Measurements from ENCODE around the gene CFAP68. TPM values are rescaled to one million over a fixed set of nuclear protein-coding genes. Genes with fewer than 3 reads are reported as not detected.

The CFAP68 gene
- total and polyA plus RNA-seq, 2 of the 13 experiments (the other 11 are each of a cell fraction or from before 2014, with no cell fraction given) = 22.2 to 25.6 TPM

DNA sequence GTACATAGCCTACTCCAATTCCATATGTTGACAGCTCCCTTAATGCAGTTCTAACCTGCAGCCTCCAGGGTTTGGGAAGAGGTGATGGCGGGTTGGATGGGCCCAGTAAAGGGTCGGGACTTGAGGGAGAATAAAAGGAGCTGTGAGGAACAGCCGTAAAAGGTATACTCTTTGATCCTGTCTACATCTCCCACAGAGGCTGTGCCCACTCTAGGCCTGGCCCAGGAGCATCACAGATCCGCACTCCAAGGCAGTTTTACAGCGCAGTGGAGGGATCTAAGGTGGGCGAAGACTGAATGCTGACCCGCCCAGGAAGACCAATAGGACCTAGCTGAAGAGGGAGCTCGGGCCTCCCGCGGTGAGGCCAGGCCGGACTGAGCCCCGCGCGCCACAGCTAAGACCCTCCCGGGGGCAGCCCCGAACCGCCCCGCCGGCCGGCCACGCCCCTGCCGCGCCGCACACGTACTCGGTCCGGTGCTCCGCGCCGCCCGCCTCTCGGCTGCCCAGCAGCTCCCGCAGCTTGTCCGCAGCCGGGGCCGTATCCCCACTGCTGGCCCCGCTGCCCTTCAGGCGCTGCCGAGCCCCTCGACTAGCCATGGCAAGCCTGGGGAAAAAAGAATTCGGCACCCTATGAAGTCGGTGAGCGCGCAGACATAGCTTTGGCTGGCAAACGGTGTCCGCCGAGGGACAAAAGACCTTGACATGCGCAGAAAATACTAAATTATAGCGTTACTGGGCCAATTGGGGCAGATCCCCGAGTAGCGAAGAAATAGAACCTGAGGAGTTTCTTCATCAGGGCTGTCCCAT, 8.3 kb upstream of the CFAP68 start, which contains the start of gene ALG9 (continued):
- TF ChIP-seq, protein P1, sequence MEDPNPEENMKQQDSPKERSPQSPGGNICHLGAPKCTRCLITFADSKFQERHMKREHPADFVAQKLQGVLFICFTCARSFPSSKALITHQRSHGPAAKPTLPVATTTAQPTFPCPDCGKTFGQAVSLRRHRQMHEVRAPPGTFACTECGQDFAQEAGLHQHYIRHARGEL (CRISPR knock-in tag; IDR thresholded peaks at IDR 0.05) = no peak
- TF ChIP-seq, protein P2, sequence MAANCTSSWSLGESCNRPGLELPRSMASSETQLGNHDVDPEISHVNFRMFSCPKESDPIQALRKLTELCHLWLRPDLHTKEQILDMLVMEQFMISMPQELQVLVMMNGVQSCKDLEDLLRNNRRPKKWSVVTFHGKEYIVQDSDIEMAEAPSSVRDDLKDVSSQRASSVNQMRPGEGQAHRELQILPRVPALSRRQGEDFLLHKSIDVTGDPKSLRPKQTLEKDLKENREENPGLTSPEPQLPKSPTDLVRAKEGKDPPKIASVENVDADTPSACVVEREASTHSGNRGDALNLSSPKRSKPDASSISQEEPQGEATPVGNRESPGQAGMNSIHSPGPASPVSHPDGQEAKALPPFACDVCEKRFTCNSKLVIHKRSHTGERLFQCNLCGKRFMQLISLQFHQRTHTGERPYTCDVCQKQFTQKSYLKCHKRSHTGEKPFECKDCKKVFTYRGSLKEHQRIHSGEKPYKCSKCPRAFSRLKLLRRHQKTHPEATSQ (CRISPR knock-in tag; IDR thresholded peaks at IDR 0.05; ENCODE audit: borderline replicate concordance) = no peak
- no peak for TF ChIP-seq NFRKB (IDR thresholded peaks at IDR 0.05)
- TF ChIP-seq, protein P3, sequence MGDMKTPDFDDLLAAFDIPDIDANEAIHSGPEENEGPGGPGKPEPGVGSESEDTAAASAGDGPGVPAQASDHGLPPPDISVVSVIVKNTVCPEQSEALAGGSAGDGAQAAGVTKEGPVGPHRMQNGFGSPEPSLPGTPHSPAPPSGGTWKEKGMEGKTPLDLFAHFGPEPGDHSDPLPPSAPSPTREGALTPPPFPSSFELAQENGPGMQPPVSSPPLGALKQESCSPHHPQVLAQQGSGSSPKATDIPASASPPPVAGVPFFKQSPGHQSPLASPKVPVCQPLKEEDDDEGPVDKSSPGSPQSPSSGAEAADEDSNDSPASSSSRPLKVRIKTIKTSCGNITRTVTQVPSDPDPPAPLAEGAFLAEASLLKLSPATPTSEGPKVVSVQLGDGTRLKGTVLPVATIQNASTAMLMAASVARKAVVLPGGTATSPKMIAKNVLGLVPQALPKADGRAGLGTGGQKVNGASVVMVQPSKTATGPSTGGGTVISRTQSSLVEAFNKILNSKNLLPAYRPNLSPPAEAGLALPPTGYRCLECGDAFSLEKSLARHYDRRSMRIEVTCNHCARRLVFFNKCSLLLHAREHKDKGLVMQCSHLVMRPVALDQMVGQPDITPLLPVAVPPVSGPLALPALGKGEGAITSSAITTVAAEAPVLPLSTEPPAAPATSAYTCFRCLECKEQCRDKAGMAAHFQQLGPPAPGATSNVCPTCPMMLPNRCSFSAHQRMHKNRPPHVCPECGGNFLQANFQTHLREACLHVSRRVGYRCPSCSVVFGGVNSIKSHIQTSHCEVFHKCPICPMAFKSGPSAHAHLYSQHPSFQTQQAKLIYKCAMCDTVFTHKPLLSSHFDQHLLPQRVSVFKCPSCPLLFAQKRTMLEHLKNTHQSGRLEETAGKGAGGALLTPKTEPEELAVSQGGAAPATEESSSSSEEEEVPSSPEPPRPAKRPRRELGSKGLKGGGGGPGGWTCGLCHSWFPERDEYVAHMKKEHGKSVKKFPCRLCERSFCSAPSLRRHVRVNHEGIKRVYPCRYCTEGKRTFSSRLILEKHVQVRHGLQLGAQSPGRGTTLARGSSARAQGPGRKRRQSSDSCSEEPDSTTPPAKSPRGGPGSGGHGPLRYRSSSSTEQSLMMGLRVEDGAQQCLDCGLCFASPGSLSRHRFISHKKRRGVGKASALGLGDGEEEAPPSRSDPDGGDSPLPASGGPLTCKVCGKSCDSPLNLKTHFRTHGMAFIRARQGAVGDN (CRISPR knock-in tag; IDR thresholded peaks at IDR 0.05) = peak; percentile 91
- no peak for TF ChIP-seq ZFP62 (CRISPR knock-in tag; IDR thresholded peaks at IDR 0.05)
- no peak for TF ChIP-seq CREB1 (IDR thresholded peaks at IDR 0.05)
- no peak; the same call in 1 of the 2 replicates for TF ChIP-seq CREB1 (CRISPR knock-in tag; IDR thresholded peaks at IDR 0.05)
- no peak for TF ChIP-seq TEAD2 (CRISPR knock-in tag; IDR thresholded peaks at IDR 0.05)
- TF ChIP-seq, protein P4, sequence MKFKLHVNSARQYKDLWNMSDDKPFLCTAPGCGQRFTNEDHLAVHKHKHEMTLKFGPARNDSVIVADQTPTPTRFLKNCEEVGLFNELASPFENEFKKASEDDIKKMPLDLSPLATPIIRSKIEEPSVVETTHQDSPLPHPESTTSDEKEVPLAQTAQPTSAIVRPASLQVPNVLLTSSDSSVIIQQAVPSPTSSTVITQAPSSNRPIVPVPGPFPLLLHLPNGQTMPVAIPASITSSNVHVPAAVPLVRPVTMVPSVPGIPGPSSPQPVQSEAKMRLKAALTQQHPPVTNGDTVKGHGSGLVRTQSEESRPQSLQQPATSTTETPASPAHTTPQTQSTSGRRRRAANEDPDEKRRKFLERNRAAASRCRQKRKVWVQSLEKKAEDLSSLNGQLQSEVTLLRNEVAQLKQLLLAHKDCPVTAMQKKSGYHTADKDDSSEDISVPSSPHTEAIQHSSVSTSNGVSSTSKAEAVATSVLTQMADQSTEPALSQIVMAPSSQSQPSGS (CRISPR knock-in tag; IDR thresholded peaks at IDR 0.05) = no peak
- peak; percentile 60; the same call in 1 of the 2 replicates for TF ChIP-seq MTF2 (CRISPR knock-in tag; IDR thresholded peaks at IDR 0.05; ENCODE audit: borderline replicate concordance)
- TF ChIP-seq NR1H2 (CRISPR knock-in tag; IDR thresholded peaks at IDR 0.05; ENCODE audit: borderline replicate concordance, low read depth) = no peak
- TF ChIP-seq ZNF441 (CRISPR knock-in tag; IDR thresholded peaks at IDR 0.05; ENCODE audit: borderline replicate concordance) = 0 out of 2 replicates have a peak, but pooled peaks have one; percentile 31
- TF ChIP-seq ZNF547 (CRISPR knock-in tag; IDR thresholded peaks at IDR 0.05) = peak; percentile 83
- TF ChIP-seq GTF2F1 (IDR thresholded peaks at IDR 0.05; ENCODE audit: low read length) = no peak
